GM03348 (cell line): Measurements from ENCODE around the gene DLK2.
"Not testable (repeated sequence)": the region's sequence is repeated elsewhere in the genome, so short reads cannot be mapped to it uniquely, and the experiment has no call there.

Experiments
- DNase-seq: peaks from one replicate; pipeline ENCODE4 v3.0.0; 2012; ENCODE audit warnings: low spot score

The DLK2 gene

DNA sequence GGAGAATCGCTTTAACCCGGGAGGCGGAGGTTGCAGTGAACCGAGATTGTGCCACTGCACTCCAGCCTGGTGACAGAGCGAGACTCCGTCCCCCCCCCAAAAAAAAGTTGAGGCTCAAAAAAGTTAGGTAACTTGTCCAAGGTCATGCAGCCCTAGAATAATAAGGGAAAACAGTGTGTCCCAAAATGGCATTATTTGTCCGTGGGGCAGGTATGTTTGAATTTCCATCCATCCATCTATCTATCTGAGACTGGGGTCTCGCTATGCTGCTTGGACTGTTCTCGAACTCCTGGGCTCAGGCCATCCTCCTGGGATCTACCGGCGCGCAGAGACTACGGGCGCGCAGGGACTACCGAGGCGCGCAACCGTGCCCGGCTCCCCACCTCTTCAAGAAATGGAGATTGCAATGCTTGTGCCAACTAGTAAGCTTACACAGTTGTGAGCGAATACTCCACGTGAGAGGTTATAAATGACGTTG lies 28.4 kb downstream of the DLK2 start:
- DNase-seq = no peak

DNA sequence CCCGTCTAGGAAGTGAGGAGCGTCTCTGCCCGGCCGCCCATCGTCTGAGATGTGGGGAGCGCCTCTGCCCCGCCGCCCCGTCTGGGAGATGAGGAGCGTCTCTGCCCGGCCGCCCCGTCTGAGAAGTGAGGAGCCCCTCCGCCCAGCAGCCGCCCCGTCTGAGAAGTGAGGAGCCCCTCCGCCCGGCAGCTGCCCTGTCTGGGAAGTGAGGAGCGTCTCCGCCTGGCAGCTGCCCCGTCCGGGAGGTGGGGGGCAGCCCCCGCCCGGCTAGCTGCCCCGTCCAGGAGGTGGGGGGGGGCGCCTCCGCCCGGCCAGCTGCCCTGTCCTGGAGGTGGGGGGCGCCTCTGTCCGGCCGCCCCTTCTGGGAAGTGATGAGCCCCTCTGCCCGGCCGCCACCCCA lies 30.3 kb downstream of the DLK2 start:
- DNase-seq = not testable (repeated sequence)

DNA sequence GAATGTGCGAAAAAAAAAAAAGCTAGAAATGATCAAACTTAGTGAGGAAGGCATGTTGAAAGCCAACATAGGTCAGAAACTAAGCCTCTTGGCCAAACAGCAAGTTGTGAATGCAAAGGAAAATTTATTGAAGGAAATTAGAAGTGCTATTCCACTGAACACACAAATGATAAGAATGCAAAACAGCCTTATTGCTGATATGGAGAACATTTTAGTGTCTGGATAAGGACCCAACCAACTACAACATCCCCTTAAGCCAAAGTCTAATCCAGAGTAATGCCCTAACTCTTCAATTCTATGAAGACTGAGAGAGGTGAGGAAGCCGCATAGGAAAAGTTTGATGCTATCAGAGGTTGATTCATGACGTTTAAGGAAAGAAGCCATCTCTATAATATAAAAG lies 33.5 kb downstream of the DLK2 start:
- no peak for DNase-seq

DNA sequence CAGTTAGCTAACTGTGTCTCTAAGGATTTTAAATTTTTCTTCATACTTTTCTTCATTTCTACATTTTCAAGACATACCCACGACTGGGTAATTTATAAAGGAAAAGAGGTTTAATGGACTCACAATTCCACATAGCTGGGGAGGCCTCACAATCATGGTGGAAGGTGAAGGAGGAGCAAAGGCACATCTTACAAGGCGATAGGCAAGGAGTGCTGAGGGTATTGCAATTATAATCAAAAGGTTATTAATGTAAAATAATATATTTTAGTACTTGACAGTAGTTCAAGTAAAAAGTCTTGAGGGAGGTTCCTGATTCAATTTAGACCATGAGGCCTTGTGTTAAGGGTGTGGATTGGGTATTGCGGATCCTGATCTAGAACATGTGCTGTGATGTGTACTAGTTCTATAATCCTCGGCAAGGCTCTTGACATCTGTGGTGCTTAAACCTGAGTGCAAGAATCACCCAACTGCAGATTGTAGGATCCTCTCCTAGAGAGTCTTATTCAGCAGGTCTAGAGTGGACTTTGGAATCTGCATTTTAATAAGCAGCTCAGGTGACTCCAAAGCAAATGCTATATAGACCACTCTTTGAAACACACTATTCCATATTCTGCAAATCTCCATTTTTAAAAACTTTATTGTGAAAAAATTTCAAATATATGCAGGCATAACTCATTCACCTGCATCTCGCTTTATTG lies 35.2 kb downstream of the DLK2 start:
- no peak for DNase-seq

DNA sequence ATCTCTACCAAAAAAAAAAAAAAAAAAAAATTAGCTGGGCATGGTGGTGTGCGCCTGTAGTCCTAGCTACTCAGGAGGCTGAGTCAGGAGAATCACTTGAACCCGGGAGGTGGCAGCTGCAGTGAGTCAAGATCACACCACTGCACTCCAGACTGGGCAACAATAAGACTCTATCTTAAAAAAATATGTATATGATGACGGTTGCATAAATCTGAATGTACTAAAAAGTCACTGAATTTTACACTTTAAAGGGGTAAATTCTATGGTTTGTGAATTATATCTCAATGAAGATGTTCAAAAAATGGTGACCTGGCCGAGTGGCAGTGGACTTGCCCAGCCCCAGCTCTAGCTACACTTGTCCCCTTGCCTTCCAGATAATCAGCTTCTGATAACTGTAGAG lies 38.4 kb downstream of the DLK2 start:
- DNase-seq = no peak

DNA sequence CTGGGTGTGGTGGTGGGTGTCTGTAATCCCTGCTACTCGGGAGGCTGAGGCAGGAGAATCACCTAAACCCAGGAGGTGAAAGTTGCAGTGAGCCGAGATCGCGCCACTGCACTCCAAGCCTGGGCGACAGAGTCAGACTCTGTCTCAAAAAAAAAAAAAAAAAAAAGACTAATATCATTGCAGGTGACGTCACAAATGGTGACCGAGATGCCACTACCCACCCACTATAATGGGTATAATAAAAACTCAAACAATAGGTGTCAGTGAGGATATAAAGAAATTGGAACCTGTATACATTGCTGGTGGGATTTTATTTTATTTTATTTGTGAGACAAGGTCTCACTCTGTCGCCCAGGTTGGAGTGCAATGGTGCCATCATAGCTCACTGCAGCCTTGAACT lies 40.1 kb downstream of the DLK2 start:
- DNase-seq = not testable (repeated sequence)

DNA sequence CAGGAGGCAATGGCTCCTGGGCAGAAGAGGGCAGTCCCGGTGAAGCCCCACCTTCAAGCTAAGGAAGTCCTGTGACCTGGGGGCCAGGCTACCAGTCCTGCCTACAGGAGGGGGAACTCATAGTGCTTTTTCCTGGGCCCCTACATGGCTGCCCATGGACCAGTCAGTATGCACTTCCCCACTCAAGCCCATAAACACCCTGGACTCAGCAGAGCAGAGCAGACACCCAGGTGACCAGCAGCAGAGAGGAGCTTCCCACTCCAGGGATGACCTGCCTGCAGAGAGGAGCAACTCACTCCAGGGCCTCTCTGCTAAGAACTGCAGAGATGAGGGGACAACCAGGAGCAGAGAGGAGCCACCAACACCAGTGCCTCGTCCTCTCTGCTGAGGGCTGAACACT lies 42.3 kb downstream of the DLK2 start:
- no peak for DNase-seq

DNA sequence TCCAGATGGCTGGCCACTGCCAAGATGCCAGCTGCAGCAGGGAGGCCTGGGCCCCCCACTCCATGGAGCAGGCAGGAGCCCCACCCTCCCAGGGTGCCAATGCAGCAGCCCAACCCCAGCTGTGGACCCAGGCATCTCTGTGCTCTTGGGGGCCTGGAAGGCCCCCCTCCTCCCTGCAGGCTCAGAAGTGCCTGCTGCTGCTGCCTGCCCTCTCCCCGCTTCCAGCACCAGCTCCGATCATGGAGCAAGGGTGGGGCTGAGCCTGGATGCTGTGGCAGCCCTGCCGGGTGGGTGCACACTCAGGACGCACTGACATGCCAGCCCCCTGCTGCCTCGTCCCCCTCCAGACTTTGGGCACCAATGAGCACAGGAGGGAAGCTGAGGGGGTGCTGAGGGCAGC lies 42.8 kb downstream of the DLK2 start:
- DNase-seq = no peak

DNA sequence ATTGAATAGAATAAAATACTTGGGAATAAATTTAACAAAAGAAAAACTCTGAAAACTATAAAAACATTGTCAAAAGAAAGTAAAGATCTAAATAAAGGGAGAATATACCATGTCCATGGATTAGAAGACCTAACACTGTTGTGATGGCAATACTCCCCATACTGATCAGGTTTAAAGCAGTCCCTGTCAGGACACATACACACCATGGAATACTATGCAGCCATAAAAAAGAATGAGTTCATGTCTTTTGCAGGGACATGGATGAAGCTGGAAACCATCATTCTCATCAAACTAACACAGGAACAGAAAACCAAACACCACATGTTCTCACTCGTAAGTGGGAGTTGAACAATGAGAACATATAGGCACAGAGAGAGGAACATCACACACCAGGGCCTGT lies 44.6 kb downstream of the DLK2 start:
- not testable (repeated sequence) for DNase-seq

DNA sequence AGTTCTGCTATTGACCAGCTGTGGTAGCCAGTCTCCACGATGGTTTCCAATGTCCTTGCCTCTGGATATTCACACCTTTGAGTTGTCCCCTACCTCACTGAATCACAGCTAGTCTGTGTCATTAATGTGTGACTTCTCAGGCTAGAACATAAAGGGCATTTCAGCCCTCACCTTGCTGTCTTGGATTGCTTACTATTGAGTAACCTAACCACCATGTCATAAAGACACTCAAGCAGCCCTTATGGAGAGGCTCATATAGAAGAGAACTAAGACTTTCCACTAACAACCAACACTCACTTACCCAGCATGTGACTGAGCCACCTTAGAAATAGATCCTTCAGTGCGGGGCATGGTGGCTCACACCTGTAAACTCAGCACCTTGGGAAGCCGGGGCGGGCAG lies 47.1 kb downstream of the DLK2 start:
- no peak for DNase-seq

DNA sequence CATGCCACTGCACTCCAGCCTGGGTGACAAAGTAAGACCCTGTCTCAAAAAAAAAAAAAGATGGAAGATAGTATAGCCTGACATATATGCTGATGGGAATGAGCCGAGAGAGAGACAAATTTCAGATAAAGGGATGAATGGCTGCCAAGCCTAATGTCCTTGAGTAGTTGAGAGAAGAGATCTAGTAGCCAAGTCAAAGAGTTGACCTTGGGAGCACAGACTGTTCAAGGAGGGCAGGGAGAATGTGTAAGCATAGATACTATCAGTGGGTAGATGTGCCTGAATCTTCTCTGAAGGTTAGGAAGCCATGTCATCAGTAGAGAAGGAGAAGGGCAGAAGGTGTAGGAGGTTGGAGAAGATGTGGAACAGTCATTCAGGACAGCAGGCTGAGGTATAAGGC lies 48.1 kb downstream of the DLK2 start:
- DNase-seq = no peak

DNA sequence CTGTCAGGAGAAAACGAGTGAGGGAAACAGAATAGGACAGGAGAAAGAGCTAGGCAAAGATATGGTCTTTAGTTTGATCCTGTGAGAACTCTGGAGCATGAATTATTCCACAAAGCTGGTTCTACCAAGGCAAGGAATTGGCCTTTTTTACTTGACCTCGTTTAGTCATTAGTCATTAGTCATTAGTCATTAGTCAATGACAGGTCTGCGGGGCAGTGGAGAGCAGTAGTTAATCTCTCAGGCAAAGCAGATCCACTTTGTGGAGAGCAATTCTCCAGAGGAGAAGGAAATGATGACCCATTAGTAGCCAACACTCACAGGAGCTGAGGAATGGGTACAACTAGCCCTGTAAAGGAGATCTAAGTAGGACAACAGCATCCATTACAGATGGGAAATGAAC lies 50.0 kb downstream of the DLK2 start:
- no peak for DNase-seq

DNA sequence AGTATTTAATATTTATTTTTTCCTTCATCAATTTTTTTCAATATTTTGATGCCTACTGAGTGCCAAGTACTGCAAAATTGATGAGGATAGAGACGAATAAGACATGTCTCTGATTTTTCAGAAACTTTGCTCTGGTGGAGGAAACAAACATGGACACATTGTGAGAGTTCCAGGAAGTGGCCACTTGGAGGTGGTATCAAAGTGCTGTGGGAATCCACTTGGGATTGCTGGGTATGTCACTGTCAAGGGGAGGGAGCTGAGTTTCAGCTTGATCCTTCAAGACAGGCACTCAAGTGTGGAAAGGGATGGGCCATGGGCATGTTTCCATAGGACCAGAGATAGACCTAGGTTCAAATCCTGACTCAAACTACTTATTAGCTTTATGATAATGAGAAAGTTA lies 52.5 kb downstream of the DLK2 start:
- DNase-seq = no peak

DNA sequence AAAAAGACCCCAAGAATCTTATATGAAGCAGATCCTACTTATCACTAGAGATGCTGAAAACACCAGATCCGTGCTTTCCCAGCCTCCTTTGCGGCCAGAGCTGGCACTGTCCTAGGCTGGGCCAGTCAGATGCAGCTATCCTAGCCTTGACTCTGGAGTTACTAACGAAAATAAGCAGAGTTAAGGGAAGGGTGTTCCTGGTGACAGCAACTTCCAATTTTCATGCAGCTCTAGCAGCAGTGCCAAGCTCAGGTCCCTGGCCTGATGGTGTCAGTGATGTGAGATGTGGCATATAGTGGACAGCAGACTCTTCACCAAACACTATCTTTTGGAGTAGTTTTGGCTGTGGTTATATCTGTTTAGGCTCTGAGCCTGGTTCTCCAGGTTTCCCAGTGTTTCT lies 53.6 kb downstream of the DLK2 start:
- DNase-seq = no peak
